Hepatic stellate cell (primary cell): ENCODE results near the gene PRMT6.
"Not testable (repeated sequence)": the region's sequence is repeated elsewhere in the genome, so short reads cannot be mapped to it uniquely, and the experiment has no call there.

Source experiments
- DNase-seq: peaks from one replicate; pipeline ENCODE4 v3.0.0; 2011; ENCODE audit warnings: low spot score

PRMT6 gene

DNA sequence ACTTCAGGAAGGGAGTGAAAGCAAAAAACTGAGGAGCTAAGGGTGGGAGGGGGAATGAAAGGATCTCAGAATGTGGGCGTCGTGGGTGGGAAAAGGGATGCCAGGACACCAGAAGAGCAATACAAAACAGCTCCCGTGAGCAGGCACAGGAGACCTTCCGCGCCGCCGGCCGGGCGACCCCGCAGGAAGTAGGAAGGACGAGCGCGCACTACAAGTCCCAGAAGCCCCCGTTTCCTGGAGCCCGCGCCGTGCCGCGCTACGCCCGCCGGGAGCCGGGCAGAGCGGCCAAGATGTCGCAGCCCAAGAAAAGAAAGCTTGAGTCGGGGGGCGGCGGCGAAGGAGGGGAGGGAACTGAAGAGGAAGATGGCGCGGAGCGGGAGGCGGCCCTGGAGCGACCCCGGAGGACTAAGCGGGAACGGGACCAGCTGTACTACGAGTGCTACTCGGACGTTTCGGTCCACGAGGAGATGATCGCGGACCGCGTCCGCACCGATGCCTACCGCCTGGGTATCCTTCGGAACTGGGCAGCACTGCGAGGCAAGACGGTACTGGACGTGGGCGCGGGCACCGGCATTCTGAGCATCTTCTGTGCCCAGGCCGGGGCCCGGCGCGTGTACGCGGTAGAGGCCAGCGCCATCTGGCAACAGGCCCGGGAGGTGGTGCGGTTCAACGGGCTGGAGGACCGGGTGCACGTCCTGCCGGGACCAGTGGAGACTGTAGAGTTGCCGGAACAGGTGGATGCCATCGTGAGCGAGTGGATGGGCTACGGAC is at the start of gene PRMT6:
PRMT6 (plus strand) TSS at position 249 of the 771 bp plus-strand sequence; CDS start at position 291, 42 bp downstream.
- peak; percentile 60 for DNase-seq

GRCh38 chr1:107009281-107009680 is 47.2 kb upstream of the PRMT6 start:
- DNase-seq: no peak

DNA sequence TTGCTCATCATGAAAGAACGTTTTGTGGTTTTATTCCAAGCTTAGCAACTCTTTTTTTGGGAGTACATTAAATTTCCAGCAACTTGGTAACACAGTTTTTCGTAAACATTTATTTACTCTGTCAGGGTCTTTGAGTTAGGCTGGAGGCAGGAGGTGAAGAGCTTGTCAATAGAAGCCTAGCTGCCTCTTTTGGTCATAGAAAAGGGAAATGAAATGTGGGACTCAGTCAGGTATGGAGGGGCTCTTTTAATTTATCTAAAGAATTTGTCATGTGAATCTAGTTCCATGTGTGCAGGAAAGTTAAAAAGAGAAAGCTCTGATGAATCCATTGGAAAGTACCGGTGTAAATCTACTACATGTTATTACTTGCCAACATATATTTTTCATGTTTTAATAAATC is 45.9 kb upstream of the PRMT6 start:
- DNase-seq: no peak

DNA sequence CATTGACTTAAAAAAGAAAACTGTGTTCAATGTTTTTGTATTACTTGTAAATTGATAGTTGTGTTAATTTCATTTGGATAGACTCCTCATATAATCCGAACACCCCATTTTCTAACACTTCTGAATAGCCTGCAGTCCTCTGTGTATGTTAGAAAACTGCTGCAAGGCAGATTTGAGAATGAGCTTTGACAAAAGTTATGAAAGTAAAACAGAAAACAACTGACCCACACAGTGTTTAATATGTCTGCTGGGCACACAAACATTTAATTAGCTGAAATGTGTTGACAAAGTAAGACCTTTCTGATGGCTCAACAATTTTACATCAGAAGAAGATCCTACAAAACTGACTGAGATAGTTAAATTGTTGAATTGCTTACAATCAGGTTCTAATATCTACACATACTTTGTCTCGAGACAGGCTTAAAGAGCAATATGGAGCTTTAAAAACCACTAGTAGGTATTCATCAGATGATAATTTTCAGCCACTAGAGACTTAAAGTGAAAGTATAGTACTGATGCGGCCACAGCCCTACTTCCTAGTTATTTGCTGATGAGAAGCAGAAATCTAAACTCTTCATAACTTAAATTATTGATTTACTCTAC is 40.0 kb upstream of the PRMT6 start:
- no peak for DNase-seq

GRCh38 chr1:107018445-107018844 is 38.0 kb upstream of the PRMT6 start:
- no peak for DNase-seq

DNA sequence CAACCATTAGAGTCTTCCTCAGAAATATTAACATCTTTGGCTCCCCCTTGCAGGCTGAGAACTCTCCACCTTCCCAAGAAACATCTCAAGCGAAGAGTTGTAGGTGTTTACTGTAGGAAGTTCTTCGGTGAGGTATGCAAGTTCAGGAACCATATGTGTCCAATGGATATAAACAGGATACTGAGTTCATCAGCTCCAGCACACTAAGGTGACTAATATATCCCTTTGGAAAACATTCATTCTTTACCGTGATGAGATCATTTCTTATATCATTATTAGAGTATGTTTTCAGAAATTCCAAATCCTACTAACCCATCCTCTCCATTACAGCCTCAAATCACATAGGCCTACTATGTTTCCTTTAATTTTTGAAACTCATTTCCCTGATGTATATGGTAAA is 37.3 kb upstream of the PRMT6 start:
- DNase-seq: no peak

DNA sequence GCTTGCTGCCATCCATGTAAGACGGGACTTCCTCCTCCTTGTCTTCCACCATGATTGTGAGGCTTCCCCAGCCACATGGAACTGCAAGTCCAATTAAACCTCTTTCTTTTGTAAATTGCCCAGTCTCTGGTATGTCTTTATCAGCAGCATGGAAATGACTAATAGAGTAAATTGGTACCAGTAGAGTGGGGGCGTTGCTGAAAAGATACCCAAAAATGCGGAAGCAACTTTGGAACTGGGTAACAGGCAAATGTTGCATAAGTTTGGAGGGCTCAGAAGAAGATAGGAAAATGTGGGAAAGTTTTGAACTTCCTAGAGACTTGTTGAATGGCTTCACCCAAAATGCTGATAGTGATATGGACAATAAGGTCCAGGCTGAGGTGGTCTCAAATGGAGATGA is 17.6 kb upstream of the PRMT6 start:
- not testable (repeated sequence) for DNase-seq

- DNase-seq: not testable (repeated sequence)
Measured at GRCh38 chr1:107044310-107045220, 11.9 kb upstream of the PRMT6 start.

DNA sequence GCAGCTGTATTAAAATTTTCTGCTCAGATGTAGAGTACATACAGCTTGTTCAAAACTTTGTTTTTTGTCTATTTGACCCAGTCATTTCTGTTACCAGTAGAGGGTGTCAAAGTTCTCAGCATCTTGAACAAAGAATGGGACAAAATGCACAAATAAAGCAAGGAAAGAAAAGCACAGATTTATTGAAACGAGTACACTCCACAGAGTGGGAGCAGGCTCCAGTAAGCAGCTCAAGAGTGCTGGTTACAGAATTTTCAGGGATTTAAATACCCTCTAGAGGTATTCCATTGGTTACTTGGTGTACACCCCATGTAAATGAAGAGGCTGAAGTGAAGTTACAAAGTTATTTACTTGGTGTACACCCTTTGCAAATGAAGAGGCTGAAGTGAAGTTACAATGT is 8.9 kb upstream of the PRMT6 start:
- no peak for DNase-seq

- no peak for DNase-seq
Measured at GRCh38 chr1:107048241-107048640, 8.2 kb upstream of the PRMT6 start.

GRCh38 chr1:107051266-107051665 is 5.2 kb upstream of the PRMT6 start:
- no peak for DNase-seq

GRCh38 chr1:107055919-107056425 is 502 bp upstream of the PRMT6 start:
- DNase-seq: not testable (repeated sequence)

DNA sequence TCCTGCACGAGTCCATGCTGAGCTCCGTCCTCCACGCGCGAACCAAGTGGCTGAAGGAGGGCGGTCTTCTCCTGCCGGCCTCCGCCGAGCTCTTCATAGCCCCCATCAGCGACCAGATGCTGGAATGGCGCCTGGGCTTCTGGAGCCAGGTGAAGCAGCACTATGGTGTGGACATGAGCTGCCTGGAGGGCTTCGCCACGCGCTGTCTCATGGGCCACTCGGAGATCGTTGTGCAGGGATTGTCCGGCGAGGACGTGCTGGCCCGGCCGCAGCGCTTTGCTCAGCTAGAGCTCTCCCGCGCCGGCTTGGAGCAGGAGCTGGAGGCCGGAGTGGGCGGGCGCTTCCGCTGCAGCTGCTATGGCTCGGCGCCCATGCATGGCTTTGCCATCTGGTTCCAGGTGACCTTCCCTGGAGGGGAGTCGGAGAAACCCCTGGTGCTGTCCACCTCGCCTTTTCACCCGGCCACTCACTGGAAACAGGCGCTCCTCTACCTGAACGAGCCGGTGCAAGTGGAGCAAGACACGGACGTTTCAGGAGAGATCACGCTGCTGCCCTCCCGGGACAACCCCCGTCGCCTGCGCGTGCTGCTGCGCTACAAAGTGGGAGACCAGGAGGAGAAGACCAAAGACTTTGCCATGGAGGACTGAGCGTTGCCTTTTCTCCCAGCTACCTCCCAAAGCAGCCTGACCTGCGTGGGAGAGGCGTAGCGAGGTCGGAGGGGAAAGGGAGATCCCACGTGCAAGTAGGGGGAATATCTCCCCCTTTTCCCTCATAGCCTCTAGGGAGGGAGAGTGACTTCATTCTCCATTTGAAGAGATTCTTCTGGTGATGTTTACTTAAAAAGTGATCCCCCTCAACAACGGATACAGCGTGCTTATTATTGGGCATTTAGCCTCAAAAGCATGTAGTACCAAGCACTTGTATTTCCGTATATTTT is 991 bp downstream of the PRMT6 start:
- DNase-seq: peak; percentile 28

- DNase-seq: no peak
Measured at GRCh38 chr1:107058245-107059032, 2.0 kb downstream of the PRMT6 start.

DNA sequence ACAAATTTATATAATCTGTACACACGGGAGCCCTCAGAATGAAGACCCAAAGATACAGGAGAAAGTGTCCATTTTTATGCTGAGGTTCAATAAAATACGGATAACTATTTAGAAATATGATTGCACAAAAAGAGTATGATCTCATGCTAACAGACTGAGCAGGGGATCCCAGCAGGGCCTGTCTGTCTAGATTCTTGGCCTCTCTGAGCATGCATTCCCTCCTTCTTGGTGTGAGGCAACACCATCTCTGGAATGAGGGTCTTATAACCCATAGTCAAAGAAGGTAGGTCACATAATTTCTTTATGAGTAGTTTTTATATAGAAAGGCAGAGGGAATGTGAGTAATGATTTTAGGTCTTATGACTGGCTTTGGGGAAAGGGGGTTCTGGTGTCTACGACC is 5.4 kb downstream of the PRMT6 start:
- DNase-seq: no peak

DNA sequence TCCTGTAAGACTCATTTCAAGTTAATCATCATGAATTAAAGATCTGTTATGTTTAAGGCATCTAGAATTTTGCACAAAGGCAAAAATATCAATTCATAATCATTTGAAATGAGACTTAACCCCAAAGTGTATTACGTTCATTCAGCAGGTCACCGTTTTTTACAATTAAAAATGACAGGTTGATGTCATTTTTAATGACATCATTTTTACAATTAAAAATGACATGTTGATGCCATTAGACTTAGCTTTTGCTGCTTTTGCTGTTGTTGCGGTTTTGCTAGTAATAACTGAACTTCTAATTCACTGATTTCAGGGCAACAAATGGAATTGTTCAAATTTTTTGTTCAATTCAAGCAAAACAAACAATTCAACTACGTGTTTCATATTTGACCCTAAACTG is 17.0 kb downstream of the PRMT6 start:
- no peak for DNase-seq

GRCh38 chr1:107076841-107077240 is 20.4 kb downstream of the PRMT6 start:
- no peak for DNase-seq

- DNase-seq: no peak
Measured at GRCh38 chr1:107079249-107079648, 22.8 kb downstream of the PRMT6 start.

DNA sequence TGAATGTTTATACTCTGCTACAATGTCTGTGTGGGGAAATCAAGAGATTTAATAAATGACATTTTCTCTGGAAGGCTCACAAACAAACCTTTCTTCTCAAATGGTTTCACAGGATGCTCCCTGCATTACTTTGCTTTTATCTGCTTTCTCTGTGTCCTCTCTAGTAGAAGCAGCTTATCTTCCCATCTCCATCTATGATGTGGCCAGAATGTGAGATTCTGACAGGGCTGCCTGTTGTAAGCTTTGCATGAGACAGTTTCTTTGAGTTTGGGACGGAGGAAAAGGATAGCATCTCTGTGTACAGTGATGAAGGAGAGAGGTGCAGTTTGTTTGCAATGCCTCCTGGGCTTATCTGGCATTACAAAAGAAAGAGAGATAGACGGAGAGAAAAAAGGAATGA is 24.6 kb downstream of the PRMT6 start:
- DNase-seq: no peak

DNA sequence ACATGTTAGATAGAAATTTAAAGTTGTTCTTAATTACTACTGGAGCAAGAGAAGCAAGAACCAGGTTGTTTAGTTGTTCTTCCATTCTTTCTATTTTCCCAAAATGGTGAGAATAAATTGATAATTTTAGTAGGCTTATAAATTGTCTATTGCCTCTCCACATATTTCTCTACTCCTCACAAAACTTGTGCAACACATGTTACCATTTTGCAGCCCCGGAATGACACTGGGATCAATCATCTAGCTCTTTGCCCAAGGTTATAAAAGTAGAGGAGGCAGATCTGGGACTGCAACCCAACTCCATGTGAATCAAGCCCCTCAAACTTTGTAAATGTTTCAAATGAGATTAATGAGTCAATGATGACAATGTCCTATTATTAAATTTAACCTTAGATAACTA is 34.9 kb downstream of the PRMT6 start:
- DNase-seq: no peak

DNA sequence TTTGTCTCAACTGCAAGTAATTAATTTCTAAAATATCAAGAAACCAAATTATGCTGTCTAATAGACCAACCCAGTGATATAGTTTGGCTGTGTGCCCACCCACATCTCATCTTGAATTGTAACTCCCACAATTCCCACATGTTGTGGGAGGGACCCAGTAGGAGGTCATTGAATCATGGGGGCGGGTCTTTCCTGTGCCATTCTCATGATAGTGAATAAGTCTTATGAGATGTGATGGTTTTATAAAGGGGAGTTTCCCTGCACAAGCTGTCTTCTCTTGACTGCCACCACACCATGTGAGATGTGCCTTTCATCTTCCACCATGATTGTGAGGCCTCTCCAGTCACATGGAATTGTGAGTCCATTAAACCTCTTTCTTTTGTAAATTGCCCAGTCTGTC is 36.9 kb downstream of the PRMT6 start:
- not testable (repeated sequence) for DNase-seq
